GM12878 (cell line): Measurements from ENCODE around the gene YWHAQ. TPM values are rescaled to one million over a fixed set of nuclear protein-coding genes. Genes with fewer than 3 reads are reported as not detected.

Source experiments
- ATAC-seq: fragments of 200-7000 bp; cut with Tn5 transposase; 3 replicates; pipeline ENCODE4 v1.9.1; 2020; ENCODE audit warnings: mild to moderate bottlenecking, moderate library complexity
- BruUV-seq: library from RNA; stranded (reverse); fragments of 400-500 nt; replicated peaks from 2 replicates; lab custom pipeline; 2021; lab: Mats Ljungman, UMichigan
- CTCF ChIA-PET: fragments of 300-600 bp; sonication (Branson Sonifier 250); formaldehyde crosslinking; extraction: SDS; loops from one replicate; lab custom pipeline; 2021; ENCODE audit warnings: inconsistent platforms; lab: Yijun Ruan, JAX
- POLR2A ChIA-PET: fragments of 350-600 bp; formaldehyde crosslinking; extraction: SDS; loops from one replicate; lab custom pipeline; 2021; ENCODE audit warnings: inconsistent platforms; lab: Charles Lee
- RAD21 ChIA-PET: fragments of 300-600 bp; sonication (Branson Sonifier 250); formaldehyde crosslinking; loops from one replicate; lab custom pipeline; 2023; ENCODE audit warnings: antibody characterized with exemption; ENCODE audit not compliant: unreplicated experiment; lab: Charles Lee
- SMC1A ChIA-PET: fragments of 300-600 bp; sonication (Branson Sonifier 250); formaldehyde crosslinking; loops from one replicate; lab custom pipeline; 2023; ENCODE audit not compliant: unreplicated experiment, uncharacterized antibody; lab: Charles Lee
- DNase-seq: peaks from one replicate; pipeline ENCODE4 v3.0.0-alpha.2; 2011; ENCODE audit warnings: low read depth, low spot score
- FAIRE-seq: peaks from 3 replicates; lab custom pipeline; 2011; peaks lifted over from hg19 to GRCh38; lab: Jason Lieb, UNC
- H2AFZ ChIP-seq: 2 replicates; pipeline ENCODE4 v1.6.0; 2011; ENCODE audit warnings: low read depth, low read length, control low read depth; ENCODE audit not compliant: control insufficient read depth
- H3K27ac ChIP-seq: 2 replicates; pipeline ENCODE4 v1.5.1; 2011; ENCODE audit warnings: control low read depth; ENCODE audit not compliant: control insufficient read depth, insufficient read depth
- H3K27me3 ChIP-seq, 2 experiments: replicated peaks in 1 of 2; 2 replicates each; pipeline versions ENCODE4 v1.6.0 to v1.6.1; 2011; ENCODE audit warnings: low read length in 1 of 2; ENCODE audit not compliant: control insufficient read depth in 2 of 2, insufficient read depth in 2 of 2
- H3K36me3 ChIP-seq, 2 experiments: 2 replicates each; pipeline ENCODE4 v1.5.1; 2011; ENCODE audit warnings: low read length in 1 of 2; ENCODE audit not compliant: control insufficient read depth in 2 of 2, insufficient read depth in 2 of 2
- H3K4me1 ChIP-seq: 2 replicates; pipeline ENCODE4 v1.6.1; 2011; ENCODE audit warnings: mild to moderate bottlenecking, low read length, moderate library complexity, mixed read lengths; ENCODE audit not compliant: control insufficient read depth, insufficient read depth
- H3K4me2 ChIP-seq: 2 replicates; pipeline ENCODE4 v1.6.0; 2011; ENCODE audit warnings: control low read depth; ENCODE audit not compliant: control insufficient read depth, insufficient read depth
- H3K4me3 ChIP-seq: fragments of 200-600 bp; sonication (generic); 2 replicates; pipeline ENCODE4 v1.5.1; 2016
- H3K79me2 ChIP-seq: 2 replicates; pipeline ENCODE4 v1.6.0; 2011; ENCODE audit warnings: low read length; ENCODE audit not compliant: control insufficient read depth, insufficient read depth
- H3K9ac ChIP-seq: 2 replicates; pipeline ENCODE4 v1.8.0; 2011; ENCODE audit warnings: low read length, control low read depth, mixed read lengths; ENCODE audit not compliant: control insufficient read depth, insufficient read depth
- H3K9me3 ChIP-seq: replicated peaks from 3 replicates; pipeline ENCODE4 v1.5.1; 2011; ENCODE audit warnings: mild to moderate bottlenecking, low read length; ENCODE audit not compliant: control insufficient read depth, insufficient read depth
- H4K20me1 ChIP-seq: 2 replicates; pipeline ENCODE4 v1.6.0; 2011; ENCODE audit not compliant: control insufficient read depth, insufficient read depth
- ATF3 ChIP-seq: IDR thresholded peaks from 2 replicates; pipeline ENCODE4 v1.6.1; 2011; ENCODE audit warnings: low read depth, mild to moderate bottlenecking, low read length, moderate library complexity, borderline replicate concordance; ENCODE audit errors: extremely low read depth
- BRCA1 ChIP-seq: IDR thresholded peaks from 2 replicates; pipeline ENCODE4 v1.6.1; 2011; ENCODE audit warnings: low read depth, low read length, improper control_type of control experiment
- CREM ChIP-seq: IDR thresholded peaks from 2 replicates; pipeline ENCODE4 v1.6.1; 2014; ENCODE audit warnings: antibody characterized with exemption, low read depth
- DPF2 ChIP-seq: fragments of 450-650 bp; IDR thresholded peaks from 2 replicates; pipeline ENCODE4 v1.6.1; 2017; ENCODE audit warnings: mild to moderate bottlenecking
- ETV6 ChIP-seq, 2 experiments: fragments of 450-650 bp in 1 of 2; IDR thresholded peaks in 1 of 2; conservative IDR thresholded peaks in 1 of 2; 2 replicates each; pipeline ENCODE4 v1.6.1; 2014; ENCODE audit warnings: antibody characterized with exemption in 1 of 2, borderline replicate concordance in 1 of 2, low read depth in 1 of 2, mild to moderate bottlenecking in 1 of 2, moderate library complexity in 1 of 2
- HCFC1 ChIP-seq: fragments of 150-350 bp; IDR thresholded peaks from 2 replicates; pipeline ENCODE4 v1.6.1; 2014; ENCODE audit warnings: low read length
- KAT2A ChIP-seq: conservative IDR thresholded peaks from 2 replicates; pipeline ENCODE4 v1.6.1; 2011; ENCODE audit warnings: low read depth, low read length; ENCODE audit not compliant: control insufficient read depth
- MEF2A ChIP-seq: IDR thresholded peaks from 2 replicates; pipeline ENCODE4 v1.6.1; 2011; ENCODE audit warnings: low read depth, mild to moderate bottlenecking, low read length, moderate library complexity; ENCODE audit not compliant: insufficient read depth
- MXI1 ChIP-seq: fragments of 150-350 bp; IDR thresholded peaks from 2 replicates; pipeline ENCODE4 v1.6.1; 2011; ENCODE audit warnings: low read depth, mild to moderate bottlenecking, inconsistent platforms, low read length, improper control_type of control experiment
- NR2F1 ChIP-seq: fragments of 450-650 bp; conservative IDR thresholded peaks from 2 replicates; pipeline ENCODE4 v1.6.1; 2017; ENCODE audit warnings: mild to moderate bottlenecking
- PAX8 ChIP-seq: fragments of 450-650 bp; IDR thresholded peaks from 2 replicates; pipeline ENCODE4 v1.6.1; 2017; ENCODE audit warnings: mild to moderate bottlenecking, moderate library complexity
- POLR2AphosphoS5 ChIP-seq: IDR thresholded peaks from 2 replicates; pipeline ENCODE4 v1.6.1; 2011; ENCODE audit warnings: mild to moderate bottlenecking, low read length, inconsistent platforms
- RB1 ChIP-seq: fragments of 450-650 bp; formaldehyde crosslinking; IDR thresholded peaks from 2 replicates; pipeline ENCODE4 v1.6.1; 2017; ENCODE audit warnings: mild to moderate bottlenecking, borderline replicate concordance
- RUNX3 ChIP-seq: IDR thresholded peaks from 2 replicates; pipeline ENCODE4 v1.6.1; 2012; ENCODE audit warnings: low read length, inconsistent platforms
- SIN3A ChIP-seq: IDR thresholded peaks from 2 replicates; pipeline ENCODE4 v1.6.1; 2012; ENCODE audit warnings: low read depth, low read length, improper control_type of control experiment
- SP1 ChIP-seq: IDR thresholded peaks from one replicate; pipeline ENCODE4 v1.6.1; 2011; ENCODE audit warnings: low read depth, low read length
- TCF3 ChIP-seq: IDR thresholded peaks from 2 replicates; pipeline ENCODE4 v1.6.1; 2012; ENCODE audit warnings: low read depth, mild to moderate bottlenecking, low read length, borderline replicate concordance; ENCODE audit not compliant: insufficient read depth
- ZBTB40 ChIP-seq: fragments of 450-650 bp; IDR thresholded peaks from 2 replicates; pipeline ENCODE4 v1.6.1; 2016; ENCODE audit warnings: mild to moderate bottlenecking, moderate library complexity, borderline replicate concordance
- WGBS: methylation state at CpG from one replicate; pipeline ENCODE4 v1.1.6; 2016; ENCODE audit warnings: low lambda C conversion rate; ENCODE audit not compliant: insufficient replicate concordance, insufficient coverage; ENCODE audit errors: missing lambda C conversion rate; 5-methylcytosine and 5-hydroxymethylcytosine counted together
- in situ Hi-C: fragments of 300-500 bp; cut with MboI; formaldehyde crosslinking; loops from 9 replicates; pipeline ENCODE4 v1.14.3; 2018; ENCODE audit warnings: mixed read lengths
- intact Hi-C: fragments of 100-400 bp; cut with micrococcal nuclease; formaldehyde crosslinking; loops from one replicate; pipeline ENCODE4 v1.14.2; 2022; ENCODE audit not compliant: unreplicated experiment
- polyA plus RNA-seq, 11 experiments: library from polyadenylated mRNA; depleted of rRNA in 4 of 11; unstranded in 6 of 11; stranded (reverse) in 5 of 11; fragments of >200 nt; fragmentation: Nextera tagmentation in 4 of 11; fragmentation: Illumina TruSeq in 1 of 11; extraction: Ambion mirVana in 4 of 11; extraction: Trizol in 1 of 11; gene quantifications; 1 replicate in 1 of 11; 2 replicates in 10 of 11; pipeline versions ENCODE4 v1.2.1 to v1.2.3, GENCODE V29; 2011 to 2016; ENCODE audit warnings: inconsistent platforms in 2 of 11, missing spikeins in 2 of 11, low read depth in 1 of 11
- total RNA-seq, 4 experiments: library from RNA; depleted of rRNA in 3 of 4; stranded (reverse); fragments of >200 nt in 3 of 4; fragmentation: Illumina TruSeq in 1 of 4; extraction: Trizol in 1 of 4; gene quantifications; 2 replicates each; pipeline versions ENCODE4 v1.2.1 to v1.2.3, GENCODE V29; 2013 to 2021

The YWHAQ gene
- total and polyA plus RNA-seq, 10 of the 15 experiments (the other 5 are each of a cell fraction or from before 2014, with no cell fraction given) = 63.0 to 515 (median 219) TPM

GRCh38 chr2:9644603-9645002, 13.8 kb upstream of the YWHAQ start:
- H3K9me3 ChIP-seq = no peaks in the 10 kb centered on the region
- H4K20me1 ChIP-seq = no peaks in the 10 kb centered on the region
- ChIA-PET RAD21 (no interaction called here), SMC1A (no interaction called here), POLR2A (no interaction called here), CTCF (no interaction called here)
- DNase-seq (no peak), FAIRE-seq (no peak), ATAC-seq (no peak)
- no peak overlapping the region for H3K27ac ChIP-seq
- in situ Hi-C loops = no loop called here
- TF ChIP-seq SP1 (no peak), RB1 (no peak), ATF3 (no peak), POLR2AphosphoS5 (no peak), PAX8 (no peak), MEF2A (no peak), CREM (no peak), HCFC1 (no peak), ETV6 (conservative IDR thresholded peaks at IDR 0.05 in 1 of 2, IDR thresholded peaks at IDR 0.05 in 1 of 2; ENCODE audit: borderline replicate concordance in 1 of 2, low read depth in 1 of 2) (no peak), SIN3A (no peak), TCF3 (no peak), BRCA1 (no peak), RUNX3 (no peak), NR2F1 (no peak), DPF2 (no peak), ZBTB40 (no peak), KAT2A (no peak), MXI1 (no peak)
- peaks cover 3 to 4% of the 10 kb centered on the region in 2 experiments; a peak in 3 of 4 replicates for H3K27me3 ChIP-seq
- no peaks in the 10 kb centered on the region for H3K79me2 ChIP-seq
- intact Hi-C loops = no loop called here
- BruUV-seq = no TSS peak
- no peak overlapping the region for H3K4me2 ChIP-seq
- WGBS = 82% methylated on average over 9 of the region's 9 CpGs
- H3K4me1 ChIP-seq = peaks cover 17% of the 10 kb centered on the region
- H3K9ac ChIP-seq = no peak overlapping the region
- H3K4me3 ChIP-seq = no peak overlapping the region
- H2AFZ ChIP-seq = no peak overlapping the region
- H3K36me3 ChIP-seq = no peaks in the 10 kb centered on the region
